NCI-H1092 treated with DMSO at 0.1 percent for 48 hours (cell line): ENCODE measurements around the gene ALDH1L1.
"Not testable (repeated sequence)": the region's sequence is repeated elsewhere in the genome, so short reads cannot be mapped to it uniquely, and the experiment has no call there.

ENCODE experiments used
- DNase-seq: peaks from one replicate; lab custom pipeline; 2025; lab: John Stamatoyannopoulos, UW

ALDH1L1 gene

GRCh38 chr3:126082362-126083137 is 97.8 kb downstream of the ALDH1L1 start:
- no peak for DNase-seq

- DNase-seq: peak; percentile 17
These were observed 98.6 kb downstream of the ALDH1L1 start for GRCh38 chr3:126081618-126082361.

- DNase-seq: no peak
These were observed 99.4 kb downstream of the ALDH1L1 start for GRCh38 chr3:126080970-126081369.

DNA sequence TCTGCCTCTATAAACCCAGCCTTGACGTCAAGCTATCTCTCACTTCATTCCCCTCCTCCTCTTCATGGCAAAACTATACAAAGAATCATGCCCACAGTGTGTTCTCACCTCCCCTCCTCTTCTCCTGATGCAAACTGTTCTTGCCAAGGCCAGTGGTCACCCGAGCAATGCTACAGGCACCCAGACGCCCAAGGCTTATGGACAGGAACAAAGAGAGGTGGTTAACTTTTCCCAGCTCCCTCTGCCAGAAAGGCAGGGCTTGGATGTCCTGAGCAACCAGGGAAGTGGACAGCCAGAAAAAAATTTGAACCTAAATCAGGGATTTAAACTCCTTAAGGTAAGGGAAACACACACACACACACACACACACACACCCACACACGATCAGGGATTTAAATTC is 101.5 kb downstream of the ALDH1L1 start:
- DNase-seq: no peak

DNA sequence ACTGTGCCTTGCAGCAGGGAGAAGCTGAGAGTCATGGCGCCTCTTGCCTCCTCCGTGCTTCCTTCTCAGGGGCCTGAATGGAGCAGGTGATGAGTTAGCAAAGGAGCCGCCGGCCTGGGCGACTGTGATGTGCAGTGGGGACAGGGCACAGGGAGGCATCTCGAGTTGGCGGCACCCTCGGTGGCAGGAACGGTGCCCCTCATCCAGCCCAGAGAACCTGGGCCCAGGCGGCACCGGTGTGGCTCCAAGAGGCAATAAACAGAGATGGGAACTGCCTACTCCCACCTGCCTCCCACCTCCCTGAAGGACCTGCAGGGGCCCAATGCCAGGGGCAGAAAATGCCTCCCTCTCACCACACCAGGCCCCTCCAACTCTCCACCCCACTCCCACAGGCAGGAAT is 102.6 kb downstream of the ALDH1L1 start:
- DNase-seq: no peak

DNA sequence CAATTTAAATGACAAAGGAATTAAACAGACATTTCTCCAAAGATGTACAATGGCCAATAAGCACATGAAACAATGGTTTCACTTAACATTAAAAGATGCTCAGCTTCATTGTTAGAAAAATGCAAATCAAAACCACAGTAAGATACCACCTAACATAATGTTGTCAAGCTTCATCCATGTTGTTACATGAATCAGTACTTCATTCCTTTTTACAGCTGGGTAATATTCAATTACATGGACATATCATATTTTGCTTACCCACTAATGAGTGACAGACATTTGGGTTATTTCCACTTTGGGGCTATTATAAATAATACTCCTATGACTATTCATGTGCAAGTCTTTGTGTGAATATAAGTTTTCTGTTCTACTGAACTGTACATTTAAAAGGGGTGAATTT is 104.2 kb downstream of the ALDH1L1 start:
- no peak for DNase-seq

DNA sequence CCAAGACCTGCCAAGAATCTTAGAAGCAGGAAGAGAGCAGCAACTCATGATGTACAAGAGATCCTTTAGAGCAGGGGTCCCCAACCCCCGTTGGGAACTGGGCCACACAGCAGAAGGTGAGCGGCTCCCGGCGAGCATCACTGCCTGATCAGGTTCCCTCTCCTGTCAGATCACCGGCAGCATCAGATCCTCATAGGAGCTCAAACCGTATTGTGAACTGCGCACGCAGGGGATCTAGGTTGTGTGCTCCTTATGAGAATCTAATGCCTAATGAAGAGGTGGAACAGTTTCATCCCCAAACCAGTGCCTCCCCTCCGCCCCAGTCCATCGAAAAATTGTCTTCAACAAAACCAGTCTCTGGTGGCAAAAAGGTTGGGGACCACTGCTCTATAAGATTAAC is 110.2 kb downstream of the ALDH1L1 start:
- no peak for DNase-seq

- no peak for DNase-seq
These were observed 112.4 kb downstream of the ALDH1L1 start for GRCh38 chr3:126067959-126068358.

- not testable (repeated sequence) for DNase-seq
These were observed 113.7 kb downstream of the ALDH1L1 start for GRCh38 chr3:126066676-126067075.

DNA sequence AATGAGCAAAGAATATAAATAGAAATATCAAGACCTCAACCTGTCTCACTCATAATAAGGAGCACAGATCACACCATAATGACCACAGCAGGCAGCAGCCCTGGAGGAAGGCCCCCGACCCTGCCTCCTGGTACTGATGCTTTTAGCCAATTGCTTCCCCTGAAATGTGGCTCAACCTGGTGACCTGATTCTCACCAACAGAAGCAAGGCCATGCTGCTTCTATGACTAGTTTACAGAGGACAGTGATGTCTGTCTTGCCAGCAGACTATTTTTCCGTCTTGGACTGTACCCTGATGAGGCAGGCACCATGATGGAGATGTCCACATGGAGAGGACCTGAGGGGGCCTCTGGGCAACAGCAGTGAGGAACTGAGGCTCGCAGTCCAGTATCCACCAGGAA is 114.5 kb downstream of the ALDH1L1 start:
- no peak for DNase-seq

DNA sequence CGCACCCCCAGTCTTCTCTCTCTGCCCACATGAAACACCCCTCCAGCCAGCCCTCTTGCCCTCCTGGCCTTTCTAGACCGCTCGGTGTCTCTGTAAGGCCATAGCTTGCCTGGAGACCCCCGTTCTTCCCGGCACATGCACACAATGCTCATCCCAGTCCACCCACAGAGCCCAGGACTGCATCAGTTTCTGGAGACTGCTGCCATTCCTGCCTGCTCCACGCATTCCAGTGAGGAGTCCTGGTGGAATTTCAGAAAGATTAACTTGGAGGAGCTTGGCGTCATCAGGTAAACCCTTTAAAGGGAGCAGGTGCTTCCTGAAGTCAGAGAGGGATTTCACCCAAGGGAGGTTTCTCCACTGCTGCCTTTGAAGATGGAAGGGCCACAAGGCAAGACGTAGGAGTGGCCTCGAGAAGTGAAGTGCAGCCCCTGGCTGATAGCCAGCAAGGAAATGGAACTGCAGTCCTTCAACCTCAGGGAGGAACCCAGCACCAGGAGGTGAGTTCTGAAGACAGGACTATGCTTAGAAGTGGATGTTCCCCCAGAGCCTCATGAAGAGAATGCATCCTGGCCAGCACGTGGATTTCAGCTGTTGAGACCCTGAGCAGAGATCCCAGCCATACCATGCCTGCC is 115.6 kb downstream of the ALDH1L1 start:
- peak; percentile 44 for DNase-seq

- no peak for DNase-seq
These were observed 116.9 kb downstream of the ALDH1L1 start for GRCh38 chr3:126063358-126063965.

GRCh38 chr3:126061301-126062032 is 118.9 kb downstream of the ALDH1L1 start:
- DNase-seq: no peak

DNA sequence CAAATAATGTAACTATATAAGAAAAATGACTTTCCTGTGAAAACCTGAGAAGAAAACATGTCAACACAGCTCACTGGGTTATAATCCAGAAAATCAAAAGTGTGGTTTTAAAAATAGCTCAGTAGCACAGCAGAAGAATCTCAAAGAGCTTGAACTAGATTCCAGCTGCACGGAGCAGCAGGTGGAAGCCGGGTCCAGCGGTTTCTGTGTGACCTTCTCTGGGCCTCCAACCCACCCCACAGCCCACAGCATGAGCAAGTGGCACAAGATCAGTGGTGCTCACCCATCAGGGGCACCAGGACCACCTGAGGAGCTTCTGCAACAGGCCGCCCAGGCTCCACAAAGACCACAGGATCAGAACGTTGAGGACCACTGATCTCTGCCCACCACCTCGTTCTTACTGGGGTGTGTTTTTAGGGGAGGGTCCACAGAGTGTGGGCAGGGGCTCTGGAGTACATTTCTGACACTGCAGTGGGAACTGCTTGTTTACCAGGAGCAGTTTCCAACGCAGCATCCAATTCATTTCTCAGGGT is 119.7 kb downstream of the ALDH1L1 start:
- DNase-seq: no peak

DNA sequence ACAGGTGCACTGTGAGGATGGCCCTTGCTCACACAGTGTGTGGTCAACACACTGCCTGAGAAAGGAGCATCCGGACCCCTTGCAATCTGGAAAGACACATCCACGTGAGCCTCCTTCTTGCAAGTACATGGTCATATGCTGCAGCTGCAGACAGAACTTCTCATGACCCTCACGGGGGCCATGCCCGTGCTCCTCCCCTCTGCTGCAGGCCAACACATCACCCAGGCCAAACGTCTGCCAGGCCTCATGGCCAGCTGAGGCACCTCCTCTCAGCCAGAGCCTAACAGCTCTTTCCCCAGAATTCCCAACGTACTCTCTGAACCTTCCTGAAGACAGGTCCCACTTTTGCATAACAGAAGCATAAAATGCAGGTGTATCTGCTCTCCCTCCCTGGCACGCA is 121.7 kb downstream of the ALDH1L1 start:
- DNase-seq: no peak

DNA sequence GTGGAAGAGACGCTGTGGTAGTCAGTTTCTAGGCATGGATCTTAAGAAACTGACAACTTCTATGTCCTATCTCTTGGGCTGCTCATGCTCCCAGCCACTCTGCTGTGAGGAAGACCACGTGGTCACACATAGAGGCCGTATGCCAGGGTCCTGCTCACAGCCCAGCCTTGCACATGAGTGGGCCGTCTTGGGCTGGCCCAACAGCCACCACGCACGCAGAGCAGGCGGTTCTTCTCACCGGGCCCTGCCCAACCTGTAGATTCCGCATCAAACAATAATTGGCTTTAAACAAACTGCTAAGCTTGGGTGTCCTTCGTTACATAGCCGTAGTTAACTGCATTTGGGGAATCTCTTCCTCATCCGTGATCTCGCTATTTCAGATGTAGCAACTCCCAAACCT is 122.5 kb downstream of the ALDH1L1 start:
- DNase-seq: no peak

DNA sequence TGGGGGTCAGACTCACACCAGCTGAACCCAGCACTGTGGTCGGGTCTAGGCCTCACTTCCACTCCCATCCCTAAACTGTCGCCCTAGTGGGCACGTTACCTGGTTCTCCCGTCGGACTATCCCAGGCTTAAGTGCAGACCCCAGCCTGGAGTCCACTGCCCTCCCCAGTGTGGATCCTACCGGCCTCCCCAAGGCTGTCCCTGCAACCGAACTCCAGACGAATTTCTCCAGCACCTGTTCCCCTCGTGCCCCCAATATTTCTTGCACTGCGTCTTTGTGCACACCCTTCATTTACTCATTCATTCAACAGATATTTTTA is 122.9 kb downstream of the ALDH1L1 start:
- no peak for DNase-seq

DNA sequence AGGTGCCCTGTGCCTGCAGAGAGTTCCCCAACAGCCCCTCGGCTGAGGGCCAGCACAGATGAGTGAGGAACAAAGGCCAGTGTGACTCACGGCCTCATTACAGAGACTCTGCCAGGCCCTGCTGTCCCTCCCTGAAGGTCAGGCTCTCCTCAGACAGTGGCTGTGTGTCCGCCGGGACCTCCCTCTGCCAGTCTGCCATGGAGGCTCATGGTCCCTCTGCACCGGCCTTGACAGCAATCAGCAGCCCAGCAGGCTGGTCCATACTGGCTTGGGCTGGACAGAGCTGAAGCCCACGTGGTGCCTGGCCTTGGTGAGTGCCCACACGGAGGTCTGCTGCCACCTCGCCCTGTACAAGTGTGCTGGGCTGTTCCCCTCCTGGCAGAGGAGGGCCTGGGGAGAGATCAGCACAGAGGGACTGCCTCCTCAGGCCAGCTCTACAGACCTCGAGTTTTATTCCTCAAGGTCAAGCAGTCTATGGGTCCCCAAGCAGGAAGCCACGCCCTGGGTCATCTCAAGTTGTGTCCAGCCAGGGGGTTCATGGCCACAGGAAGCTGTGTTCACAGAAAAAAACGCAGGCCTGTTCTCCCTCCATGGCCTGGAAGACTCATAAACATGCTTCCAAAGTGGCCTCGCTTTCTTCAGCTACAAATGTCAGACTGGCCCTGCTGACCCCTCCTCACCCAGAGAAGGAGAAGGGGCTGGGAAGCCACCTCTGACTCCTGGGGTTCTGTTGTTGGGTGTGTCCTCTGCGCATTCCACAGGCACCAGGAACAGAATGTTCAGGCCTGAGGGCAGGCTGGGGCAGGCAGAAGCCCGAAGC is 123.5 kb downstream of the ALDH1L1 start:
- no peak for DNase-seq

GRCh38 chr3:126056088-126056487 is 124.3 kb downstream of the ALDH1L1 start:
- DNase-seq: no peak

- no peak for DNase-seq
These were observed 125.5 kb downstream of the ALDH1L1 start for GRCh38 chr3:126054870-126055269.
